G401.6 (cell line): Measurements from ENCODE around the gene CACNA1D.
"Not testable (repeated sequence)": the region's sequence is repeated elsewhere in the genome, so short reads cannot be mapped to it uniquely, and the experiment has no call there.

Experiments used
- FAIRE-seq: peaks from 2 replicates; lab custom pipeline; 2012; peaks lifted over from hg19 to GRCh38; lab: Jason Lieb, UNC

CACNA1D gene

GRCh38 chr3:53530205-53530604 is 35.8 kb downstream of the CACNA1D start:
- FAIRE-seq: no peak

- no peak for FAIRE-seq
These were observed 37.3 kb downstream of the CACNA1D start for GRCh38 chr3:53531749-53532148.

DNA sequence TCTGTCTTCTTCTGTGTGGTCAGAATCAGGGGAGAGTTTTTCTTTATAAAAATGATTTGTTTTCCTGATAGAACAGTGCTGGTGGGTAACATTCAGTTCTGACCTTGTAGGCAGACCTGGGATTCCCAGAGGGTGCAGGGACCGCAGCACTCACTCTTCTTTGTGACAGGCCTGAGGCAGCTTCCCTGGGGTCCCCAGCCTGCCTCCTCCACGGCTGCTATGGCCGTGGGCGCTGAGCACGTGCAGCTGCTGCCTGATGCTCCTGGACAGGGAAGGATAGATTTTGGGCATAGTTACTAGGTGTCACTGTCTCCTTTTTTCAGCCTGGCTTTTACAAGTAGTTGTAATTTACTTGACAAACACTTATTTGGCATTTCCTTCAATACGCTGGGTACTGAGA is 39.1 kb downstream of the CACNA1D start:
- no peak for FAIRE-seq

GRCh38 chr3:53534216-53534615 is 39.8 kb downstream of the CACNA1D start:
- no peak for FAIRE-seq

DNA sequence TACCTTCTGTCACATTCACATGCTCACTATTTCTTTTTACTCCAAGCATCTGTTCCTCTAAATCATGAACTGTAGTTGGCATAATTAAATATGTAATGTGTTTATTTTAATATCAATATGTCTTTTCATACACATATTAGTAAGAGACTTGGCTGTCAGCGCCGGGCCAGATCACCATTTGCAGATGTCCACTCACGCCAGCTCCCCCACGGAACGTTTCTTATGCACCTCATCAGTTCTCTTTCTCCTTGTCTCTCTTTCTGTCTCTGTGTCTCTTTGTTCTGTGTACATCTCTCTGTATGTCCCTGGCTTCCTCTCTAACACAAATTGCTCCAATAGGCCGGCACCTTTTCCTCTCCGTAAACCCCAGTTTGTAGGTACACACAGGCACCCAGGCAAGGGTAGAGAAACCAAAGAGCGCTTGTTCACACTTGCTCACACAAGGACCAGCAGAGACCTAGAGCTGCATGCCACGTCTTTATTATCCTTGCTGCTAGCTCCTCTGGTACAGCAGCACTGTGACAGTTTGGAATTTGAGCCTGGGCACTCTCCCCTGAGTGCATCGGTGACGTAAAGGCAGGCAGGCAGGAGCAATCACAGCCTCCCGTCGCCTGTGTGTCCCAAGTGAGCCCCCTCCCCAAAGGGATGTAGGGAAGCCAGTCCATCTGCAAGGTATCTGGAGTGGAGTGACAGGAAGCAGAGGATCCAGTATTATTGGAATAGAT is 40.4 kb downstream of the CACNA1D start:
- no peak for FAIRE-seq

DNA sequence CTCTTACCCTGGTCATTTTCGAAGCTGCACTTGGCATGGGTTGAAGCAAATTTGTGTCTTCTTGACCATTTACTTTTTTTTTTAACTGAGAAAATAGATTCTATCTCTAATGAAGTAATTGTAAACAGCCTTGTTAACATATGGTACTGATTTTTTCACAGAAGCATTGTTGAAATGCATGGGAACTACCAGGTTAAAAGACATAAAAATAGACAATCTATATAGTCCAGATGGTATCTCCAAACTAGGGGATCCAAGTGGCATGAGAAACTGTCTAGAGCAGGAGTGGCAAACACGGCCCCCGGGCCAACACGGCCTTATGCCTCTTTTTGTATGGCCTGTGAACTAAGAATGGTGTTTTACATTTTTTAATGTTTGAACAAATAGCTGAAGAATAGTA is 41.9 kb downstream of the CACNA1D start:
- no peak for FAIRE-seq

DNA sequence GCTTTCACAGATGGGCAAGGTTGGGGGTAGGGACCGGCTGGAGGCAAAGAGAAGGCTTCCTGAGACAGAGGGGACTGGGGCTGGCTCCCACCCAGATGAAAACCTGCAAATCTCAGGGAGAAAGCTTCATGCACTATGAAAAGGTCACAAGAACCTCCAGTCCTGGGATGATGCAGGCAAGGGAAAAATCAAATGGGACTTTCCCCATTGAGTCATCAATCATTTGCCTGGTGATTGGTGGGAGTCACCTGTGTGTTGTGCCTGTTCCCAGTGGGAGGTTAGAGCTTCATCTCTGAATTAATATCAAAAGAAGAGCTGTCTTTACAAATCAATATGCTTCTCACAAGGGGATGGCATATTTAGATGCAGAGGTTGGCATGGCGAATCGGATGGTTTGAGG is 49.9 kb downstream of the CACNA1D start:
- no peak for FAIRE-seq

- no peak for FAIRE-seq
These were observed 51.0 kb downstream of the CACNA1D start for GRCh38 chr3:53545310-53545995.

DNA sequence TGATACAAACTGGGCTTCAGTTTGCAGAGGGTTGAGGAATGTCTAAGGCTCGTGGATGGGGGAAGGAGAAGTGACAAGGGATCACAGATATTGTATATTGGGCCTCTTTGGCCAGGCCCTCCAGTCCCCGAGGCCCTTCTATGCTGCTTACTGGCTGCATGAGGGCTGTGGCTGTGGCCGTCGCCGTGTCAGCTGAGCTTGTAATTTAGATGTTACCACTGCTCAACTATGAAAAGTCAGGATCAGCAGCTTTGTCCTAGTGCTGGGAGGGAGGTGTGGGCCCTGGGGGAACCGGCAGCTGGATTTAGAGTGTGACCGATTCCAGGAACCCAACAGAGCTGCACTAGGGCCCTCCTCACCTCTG is 51.6 kb downstream of the CACNA1D start:
- FAIRE-seq: no peak

DNA sequence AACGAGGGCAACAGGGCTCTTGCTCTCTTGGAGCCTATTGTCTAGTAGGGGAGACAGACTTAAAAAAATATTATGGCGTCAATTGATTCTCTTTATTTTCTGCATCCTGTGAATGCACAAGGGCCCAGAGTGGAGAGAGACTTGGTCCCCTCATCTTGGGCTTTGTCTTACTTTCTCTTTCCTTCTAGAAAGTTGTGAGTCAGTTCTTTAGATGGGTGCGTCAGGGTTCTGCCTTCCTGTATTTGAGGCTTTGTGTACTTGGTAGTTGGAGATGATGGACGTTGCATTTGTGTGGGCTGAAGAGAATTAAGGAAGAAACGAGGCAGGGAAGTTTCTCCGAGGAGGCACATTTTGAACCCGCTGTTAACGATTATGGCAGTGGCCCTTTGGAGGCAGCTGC is 52.9 kb downstream of the CACNA1D start:
- no peak for FAIRE-seq

DNA sequence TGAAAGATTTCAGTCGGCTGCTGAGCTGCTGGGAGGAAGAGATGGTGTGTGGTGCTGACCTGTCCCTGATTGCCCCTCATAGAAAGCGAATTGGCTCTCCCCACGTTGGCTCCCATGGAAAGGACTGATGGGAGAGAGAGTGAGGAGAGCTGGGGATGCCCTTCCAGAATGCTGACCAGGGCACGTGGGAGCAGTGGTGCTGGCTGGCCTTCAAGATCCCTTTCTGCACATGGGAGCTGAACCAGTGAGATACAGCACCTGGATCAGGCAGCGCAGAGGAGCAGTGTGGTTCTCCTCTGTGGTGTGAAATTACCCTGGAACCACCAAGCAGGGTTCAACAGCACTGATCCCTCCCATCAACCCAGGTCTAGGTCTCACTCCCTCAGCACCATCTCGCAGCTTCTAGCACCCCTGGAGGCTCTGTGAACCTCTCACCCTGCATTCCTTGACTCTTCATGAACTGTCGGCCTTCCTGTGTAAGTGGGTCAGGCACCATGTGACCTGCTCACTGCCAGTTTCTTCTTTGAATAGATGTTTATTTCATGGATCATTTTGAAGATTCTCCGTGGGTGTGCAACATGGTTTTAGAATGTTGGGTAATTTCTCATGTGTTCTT is 55.7 kb downstream of the CACNA1D start:
- no peak for FAIRE-seq

GRCh38 chr3:53551324-53551723 is 56.9 kb downstream of the CACNA1D start:
- FAIRE-seq: no peak

DNA sequence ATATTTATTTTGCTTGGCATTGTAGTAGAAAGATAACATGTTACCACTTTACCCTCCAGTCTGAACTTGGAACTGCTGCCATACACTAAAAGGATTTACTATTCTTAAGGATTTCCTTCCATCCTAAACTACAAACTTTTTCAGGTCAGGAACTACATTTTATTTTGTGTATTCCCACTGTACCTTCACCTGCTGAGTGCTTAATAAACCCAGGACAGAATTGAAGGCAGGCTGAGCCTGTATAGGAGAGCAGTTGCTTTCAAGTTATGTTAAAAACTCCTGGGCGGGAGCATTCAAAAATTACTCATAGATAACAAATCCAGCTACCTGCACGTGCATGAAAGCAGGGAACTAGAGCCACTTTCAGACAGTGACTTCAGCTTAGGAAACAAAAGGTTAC is 58.3 kb downstream of the CACNA1D start:
- no peak for FAIRE-seq

DNA sequence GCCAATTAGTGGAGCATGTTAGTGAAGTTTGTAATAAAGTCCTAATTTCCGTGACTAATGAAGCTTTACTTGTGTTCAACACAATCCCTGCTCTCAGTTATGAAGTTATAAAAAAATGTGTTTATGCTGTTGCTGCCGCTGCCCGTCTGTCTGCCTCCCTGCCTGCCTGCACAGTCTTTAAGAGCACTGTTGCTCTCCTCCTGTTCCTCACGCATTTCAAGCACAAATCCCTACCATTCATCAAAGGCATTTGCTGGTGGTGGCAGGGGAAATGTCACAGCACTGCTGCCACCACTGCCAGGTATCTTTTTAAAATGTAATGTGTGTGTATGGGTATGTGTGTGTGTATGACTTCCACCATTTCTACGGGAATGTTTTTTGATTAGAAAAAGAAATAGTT is 58.8 kb downstream of the CACNA1D start:
- no peak for FAIRE-seq

GRCh38 chr3:53554559-53555067 is 60.2 kb downstream of the CACNA1D start:
- FAIRE-seq: no peak

GRCh38 chr3:53555068-53555588 is 60.7 kb downstream of the CACNA1D start:
- no peak for FAIRE-seq

GRCh38 chr3:53566461-53567145 is 72.2 kb downstream of the CACNA1D start:
- no peak for FAIRE-seq

DNA sequence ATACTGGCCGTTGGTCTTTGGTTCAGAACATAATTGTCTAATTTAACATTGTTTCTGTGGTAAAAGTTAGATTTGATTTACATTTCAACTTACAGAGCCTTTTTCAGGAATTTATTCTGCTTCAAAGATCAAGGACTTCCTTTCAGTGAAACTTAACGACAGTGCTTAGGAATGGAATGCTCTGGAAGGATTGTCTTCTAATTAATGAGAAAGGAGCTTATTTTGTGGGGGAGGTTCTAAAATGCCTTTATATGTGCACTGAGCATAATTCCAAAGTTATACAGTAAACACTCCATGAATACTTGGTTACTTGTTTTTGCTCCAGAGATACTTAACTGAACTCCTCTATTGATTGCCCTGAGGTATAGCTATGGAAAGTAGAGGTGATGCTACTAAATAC is 75.7 kb downstream of the CACNA1D start:
- FAIRE-seq: no peak

- FAIRE-seq: no peak
These were observed 76.3 kb downstream of the CACNA1D start for GRCh38 chr3:53570709-53571108.

DNA sequence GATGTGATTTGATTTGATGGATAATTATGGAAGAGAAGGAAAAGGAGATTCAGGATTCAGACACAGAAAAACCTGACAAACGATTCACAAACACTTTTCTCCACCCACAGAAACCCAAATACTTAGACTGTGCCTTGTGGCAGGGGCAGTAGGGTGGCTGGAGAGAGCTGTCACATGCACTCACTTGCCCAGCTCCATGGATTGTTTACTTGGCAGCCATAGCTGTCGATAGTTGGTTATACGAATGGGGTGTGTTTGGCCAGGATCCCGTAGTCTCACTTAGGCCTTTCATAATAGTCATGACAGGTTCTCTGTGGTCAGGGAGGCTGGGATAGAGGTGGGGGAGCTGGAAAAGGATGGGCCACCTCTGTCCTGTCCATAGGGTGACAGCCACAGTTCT is 76.9 kb downstream of the CACNA1D start:
- no peak for FAIRE-seq

DNA sequence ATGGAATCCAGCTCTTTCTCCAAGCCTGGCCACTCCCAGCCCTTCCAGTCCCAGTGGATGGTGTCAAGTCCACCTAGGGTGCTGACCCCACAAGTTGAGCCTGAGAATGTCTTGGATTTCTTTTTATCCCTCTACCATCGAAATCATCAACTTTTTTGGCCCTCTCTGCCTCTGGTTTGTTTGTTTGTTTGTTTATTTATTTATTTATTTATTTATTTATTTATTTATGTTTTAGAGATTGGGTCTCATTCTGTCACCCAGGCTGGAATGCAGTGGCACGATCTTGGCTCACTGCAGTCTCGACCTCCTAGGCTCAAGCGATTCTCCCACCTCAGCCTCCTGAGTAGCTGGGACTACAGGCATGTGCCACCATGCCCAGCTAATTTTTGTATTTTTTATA is 77.8 kb downstream of the CACNA1D start:
- FAIRE-seq: not testable (repeated sequence)

DNA sequence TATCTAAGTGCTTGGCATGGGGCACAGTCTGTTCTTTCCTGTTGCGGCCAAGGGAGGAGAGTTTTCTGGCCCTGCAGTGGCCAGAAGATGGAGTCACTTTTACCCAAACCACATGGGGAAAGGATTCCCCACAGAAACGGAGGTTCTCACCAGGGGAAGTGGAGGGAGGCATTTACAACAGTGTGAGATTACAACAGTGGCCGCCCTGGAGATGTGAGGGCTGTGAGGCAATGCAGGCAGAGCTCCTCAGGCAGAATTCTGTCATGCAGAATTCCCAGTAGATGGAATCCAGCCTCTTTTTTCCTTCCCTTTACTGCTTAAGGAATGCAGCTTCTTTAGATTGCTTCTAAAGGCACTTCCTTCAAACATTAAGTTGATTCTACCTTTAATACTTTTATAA is 83.1 kb downstream of the CACNA1D start:
- FAIRE-seq: no peak

DNA sequence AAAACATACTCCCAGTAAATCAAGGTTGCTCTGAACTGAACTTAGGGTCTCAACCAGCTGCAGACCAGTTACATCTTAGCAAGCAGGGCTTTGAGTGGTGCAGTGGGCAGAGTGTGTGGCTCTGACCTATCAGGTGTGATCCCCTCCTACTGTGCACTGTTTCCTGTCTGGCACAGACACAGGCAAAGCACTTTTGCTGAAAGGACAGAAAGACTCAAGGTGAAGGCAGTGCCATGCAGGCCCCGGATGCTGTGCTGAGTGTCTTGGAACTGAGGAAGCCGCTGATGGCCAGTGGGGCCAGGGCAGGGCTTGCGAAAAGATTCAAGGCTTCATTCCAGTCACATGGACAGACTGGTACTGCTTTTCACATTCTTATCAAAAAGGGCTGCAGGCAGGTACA is 85.2 kb downstream of the CACNA1D start:
- no peak for FAIRE-seq
